BLaER1 treated with 17β-estradiol and CSF1 and Interleukin-3, amounts not matched to agents 10 nM and 100 nM (cell line): ENCODE measurements around the gene S100A8.
"Not testable (repeated sequence)": the region's sequence is repeated elsewhere in the genome, so short reads cannot be mapped to it uniquely, and the experiment has no call there.

Experiments used
- H3K27ac ChIP-seq, 11 experiments: shearing (Covaris generic); formaldehyde crosslinking; 2 replicates each; pipeline ENCODE4 v1.8.1; 2022
- H3K27me3 ChIP-seq, 11 experiments: shearing (Covaris generic); formaldehyde crosslinking; 2 replicates each; pipeline ENCODE4 v1.8.1; 2022
- H3K36me3 ChIP-seq, 11 experiments: shearing (Covaris generic); formaldehyde crosslinking; 2 replicates each; pipeline ENCODE4 v1.8.1; 2022
- H3K4me1 ChIP-seq, 10 experiments: shearing (Covaris generic); formaldehyde crosslinking; 2 replicates each; pipeline ENCODE4 v1.8.1; 2022
- H3K4me2 ChIP-seq, 11 experiments: shearing (Covaris generic); formaldehyde crosslinking; 2 replicates each; pipeline ENCODE4 v1.8.1; 2022
- H3K4me3 ChIP-seq, 10 experiments: shearing (Covaris generic); formaldehyde crosslinking; 2 replicates each; pipeline ENCODE4 v1.8.1; 2022
- H3K9ac ChIP-seq, 11 experiments: shearing (Covaris generic); formaldehyde crosslinking; 2 replicates each; pipeline ENCODE4 v1.8.1; 2022
- H3K9me3 ChIP-seq, 11 experiments: shearing (Covaris generic); formaldehyde crosslinking; replicated peaks in 1 of 11; 2 replicates each; pipeline ENCODE4 v1.8.1; 2022
- H4K20me1 ChIP-seq, 11 experiments: shearing (Covaris generic); formaldehyde crosslinking; 2 replicates each; pipeline ENCODE4 v1.8.1; 2022
- Cebpa-rat ChIP-seq, 11 experiments: shearing (Covaris generic); IDR thresholded peaks; 2 replicates each; pipeline ENCODE4 v1.8.1; 2022

The S100A8 gene

GRCh38 chr1:153353226-153353947 lies 37.5 kb downstream of the S100A8 start:
- Histone ChIP-seq H3K4me2 (peak overlapping the region in 4 of 11 experiments; percentile 17 to 98 (median 56); a peak in 2 of 22 replicates), H3K27me3 (no peaks in the 10 kb centered on the region), H3K4me1 (peaks cover 28 to 86% (median 53%) of the 10 kb centered on the region in 10 experiments), H4K20me1 (no peaks in the 10 kb centered on the region; a peak in 1 of 22 replicates), H3K4me3 (no peak overlapping the region), H3K27ac (peak overlapping the region in 2 of 11 experiments; percentile 19 to 98; a peak in 1 of 22 replicates), H3K36me3 (peaks cover 0 to 8% (median 0%) of the 10 kb centered on the region in 11 experiments; a peak in 9 of 22 replicates), H3K9me3 (peaks cover 0 to 14% (median 0%) of the 10 kb centered on the region in 11 experiments; a peak in 2 of 22 replicates), H3K9ac (peak overlapping the region in 1 of 11 experiments; percentile 28; a peak in 1 of 22 replicates)
- TF ChIP-seq Cebpa-rat (IDR thresholded peaks at IDR 0.05) = no peak

GRCh38 chr1:153352523-153352922 lies 38.4 kb downstream of the S100A8 start:
- no peaks in the 10 kb centered on the region; a peak in 1 of 22 replicates for H4K20me1 ChIP-seq
- H3K9ac ChIP-seq = no peak overlapping the region
- peaks cover 0 to 10% (median 0%) of the 10 kb centered on the region in 11 experiments; a peak in 2 of 22 replicates for H3K9me3 ChIP-seq
- no peak overlapping the region for H3K4me3 ChIP-seq
- no peaks in the 10 kb centered on the region for H3K27me3 ChIP-seq
- no peak overlapping the region for H3K4me2 ChIP-seq
- TF ChIP-seq Cebpa-rat (IDR thresholded peaks at IDR 0.05) = no peak
- peaks cover 20 to 79% (median 49%) of the 10 kb centered on the region in 10 experiments for H3K4me1 ChIP-seq
- H3K36me3 ChIP-seq = no peaks in the 10 kb centered on the region
- H3K27ac ChIP-seq = no peak overlapping the region

DNA sequence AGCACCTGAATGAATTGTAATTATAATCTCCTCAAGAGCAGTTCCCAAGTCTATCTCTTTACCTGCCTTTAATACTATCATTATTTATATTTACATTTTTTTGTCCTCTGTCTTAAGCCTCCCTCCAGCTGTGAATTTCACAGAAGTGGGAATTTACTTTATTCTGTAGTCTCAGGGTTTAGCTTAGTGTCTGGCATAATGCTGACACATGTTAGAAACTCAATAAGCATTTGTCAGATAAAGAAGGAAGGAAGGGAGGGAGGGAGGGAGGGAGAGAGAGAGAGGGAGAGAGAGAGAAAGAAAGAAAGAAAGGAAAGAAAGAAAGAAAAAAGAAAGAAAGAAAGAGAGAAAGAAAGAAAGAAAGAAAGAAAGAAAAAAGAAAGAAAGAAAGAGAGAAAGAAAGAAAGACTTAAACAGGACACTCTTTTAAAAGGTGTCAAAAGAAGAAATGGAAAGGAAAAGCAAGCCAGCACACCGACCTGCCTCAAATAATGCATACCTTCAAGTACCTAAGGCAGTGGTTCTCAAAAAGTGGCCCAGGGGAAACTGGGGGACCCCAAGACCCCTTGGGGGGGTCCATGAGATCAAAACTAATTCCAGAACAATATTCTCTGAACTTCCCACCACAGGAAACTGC lies 40.4 kb downstream of the S100A8 start:
- Histone ChIP-seq H3K27ac (no peak overlapping the region), H3K4me1 (peaks cover 27 to 70% (median 41%) of the 10 kb centered on the region in 10 experiments), H3K36me3 (no peaks in the 10 kb centered on the region), H4K20me1 (peaks cover 0 to 5% (median 0%) of the 10 kb centered on the region in 11 experiments; a peak in 2 of 22 replicates), H3K9me3 (no peaks in the 10 kb centered on the region), H3K9ac (peak overlapping the region in 2 of 11 experiments; percentile 14 to 38; a peak in 2 of 22 replicates), H3K4me2 (peak overlapping the region; percentile 22 to 68 (median 48); a peak in 18 of 22 replicates), H3K27me3 (peaks cover 0 to 15% (median 0%) of the 10 kb centered on the region in 11 experiments; a peak in 4 of 22 replicates), H3K4me3 (no peak overlapping the region)
- no peak for TF ChIP-seq Cebpa-rat (IDR thresholded peaks at IDR 0.05)

- Histone ChIP-seq H3K27me3 (peaks cover 0 to 15% (median 0%) of the 10 kb centered on the region in 11 experiments; a peak in 4 of 22 replicates), H3K4me2 (peak overlapping the region; percentile 12 to 68 (median 38); a peak in 19 of 22 replicates), H4K20me1 (peaks cover 0 to 9% (median 0%) of the 10 kb centered on the region in 11 experiments; a peak in 2 of 22 replicates), H3K27ac (no peak overlapping the region), H3K9me3 (no peaks in the 10 kb centered on the region), H3K36me3 (no peaks in the 10 kb centered on the region), H3K9ac (no peak overlapping the region), H3K4me3 (no peak overlapping the region), H3K4me1 (peaks cover 35 to 70% (median 45%) of the 10 kb centered on the region in 10 experiments)
- TF ChIP-seq Cebpa-rat (IDR thresholded peaks at IDR 0.05) = no peak
These were observed 41.2 kb downstream of the S100A8 start for GRCh38 chr1:153349363-153350320.

GRCh38 chr1:153348511-153349362 lies 42.1 kb downstream of the S100A8 start, which contains the start of gene PGLYRP4:
PGLYRP4 (minus strand) TSS chr1:153348841; CDS start chr1:153347932, 909 bp downstream.
- Histone ChIP-seq H3K4me2 (peak within 1 kb of the TSS; percentile 12 to 68 (median 38); a peak in 19 of 22 replicates), H3K36me3 (no peaks in the 10 kb centered on the region), H3K27me3 (peaks cover 0 to 15% (median 0%) of the 10 kb centered on the region in 11 experiments; a peak in 4 of 22 replicates), H3K4me3 (no peak within 1 kb of the TSS), H3K4me1 (peaks cover 44 to 70% (median 51%) of the 10 kb centered on the region in 10 experiments), H3K9ac (no peak within 1 kb of the TSS), H4K20me1 (peaks cover 0 to 9% (median 0%) of the 10 kb centered on the region in 11 experiments; a peak in 2 of 22 replicates), H3K27ac (no peak within 1 kb of the TSS), H3K9me3 (no peaks in the 10 kb centered on the region)
- TF ChIP-seq Cebpa-rat (IDR thresholded peaks at IDR 0.05) = no peak

GRCh38 chr1:153347856-153348255 lies 43.0 kb downstream of the S100A8 start:
- Histone ChIP-seq H3K9ac (no peak overlapping the region), H3K4me2 (no peak overlapping the region), H3K27ac (no peak overlapping the region), H3K4me1 (peaks cover 53 to 70% (median 59%) of the 10 kb centered on the region in 10 experiments), H3K4me3 (no peak overlapping the region), H4K20me1 (peaks cover 0 to 9% (median 0%) of the 10 kb centered on the region in 11 experiments; a peak in 2 of 22 replicates), H3K9me3 (no peaks in the 10 kb centered on the region), H3K27me3 (peaks cover 0 to 15% (median 0%) of the 10 kb centered on the region in 11 experiments; a peak in 5 of 22 replicates), H3K36me3 (no peaks in the 10 kb centered on the region)
- no peak for TF ChIP-seq Cebpa-rat (IDR thresholded peaks at IDR 0.05)

- peaks cover 61 to 75% (median 66%) of the 10 kb centered on the region in 10 experiments for H3K4me1 ChIP-seq
- H3K9me3 ChIP-seq, H3K27ac ChIP-seq, H3K36me3 ChIP-seq, H3K4me3 ChIP-seq, H3K9ac ChIP-seq, H4K20me1 ChIP-seq: not testable (repeated sequence)
- H3K4me2 ChIP-seq = peak overlapping the region in 1 of 11 experiments; percentile 94; a peak in 2 of 22 replicates
- H3K27me3 ChIP-seq = peaks cover 0 to 15% (median 0%) of the 10 kb centered on the region in 11 experiments; a peak in 5 of 22 replicates
These were observed 43.8 kb downstream of the S100A8 start for GRCh38 chr1:153347049-153347448.
